SK-N-SH (cell line): ENCODE results near the gene JOSD2. TPM values are rescaled to one million over a fixed set of nuclear protein-coding genes. Genes with fewer than 3 reads are reported as not detected.

ENCODE experiments used
- polyA plus RNA-seq, 3 experiments: library from polyadenylated mRNA; depleted of rRNA; stranded (reverse); fragments of >200 nt; gene quantifications; 2 replicates each; pipeline ENCODE4 v1.2.3, GENCODE V29; 2012

The JOSD2 gene
- polyA plus RNA-seq, 1 of the 3 experiments (the other 2 are of a cell fraction), result 81.2 TPM

Other genes with a start within 250 kb of the JOSD2 start
- gene KCNC3, start 181.8 kb downstream of the JOSD2 start, polyA plus RNA-seq (2012; rRNA removed), result 0.26 and 0.30 TPM in 2 replicates
- 0.43 and 0.76 TPM in 2 replicates for gene NAPSA, start 145.6 kb downstream of the JOSD2 start, polyA plus RNA-seq (2012; rRNA removed)
- gene NR1H2, start 134.7 kb downstream of the JOSD2 start, polyA plus RNA-seq (2012; rRNA removed), result 72.8 and 108 TPM in 2 replicates
- 28.6 and 33.6 TPM in 2 replicates for gene POLD1, start 126.8 kb downstream of the JOSD2 start, polyA plus RNA-seq (2012; rRNA removed)
- gene SPIB, start 92.3 kb downstream of the JOSD2 start, polyA plus RNA-seq (2012; rRNA removed), result not detected in 2 replicates
- gene MYBPC2, start 78.3 kb downstream of the JOSD2 start, polyA plus RNA-seq (2012; rRNA removed), result not detected in 2 replicates
- 218 and 219 TPM in 2 replicates for gene EMC10, start 34.7 kb downstream of the JOSD2 start, polyA plus RNA-seq (2012; rRNA removed)
- gene GARIN5A, start 34.3 kb downstream of the JOSD2 start, polyA plus RNA-seq (2012; rRNA removed), result 1.1 and 1.3 TPM in 2 replicates
- 0.07 and 0.32 TPM in 2 replicates for gene ASPDH, start 2.7 kb upstream of the JOSD2 start, polyA plus RNA-seq (2012; rRNA removed)
- 5.4 and 6.9 TPM in 2 replicates for gene LRRC4B, start 57.2 kb upstream of the JOSD2 start, polyA plus RNA-seq (2012; rRNA removed)
- 0.52 and 0.94 TPM in 2 replicates for gene SYT3, start 128.7 kb upstream of the JOSD2 start, polyA plus RNA-seq (2012; rRNA removed)
- gene C19orf81, start 138.3 kb upstream of the JOSD2 start, polyA plus RNA-seq (2012; rRNA removed), result 3.4 and 5.7 TPM in 2 replicates
- gene SHANK1, start 208.6 kb upstream of the JOSD2 start, polyA plus RNA-seq (2012; rRNA removed), result 0.28 and 0.31 TPM in 2 replicates
- gene CLEC11A, start 212.2 kb upstream of the JOSD2 start, polyA plus RNA-seq (2012; rRNA removed), result 4.4 and 5.1 TPM in 2 replicates